Colonic mucosa (tissue), 4 donors: ENCODE data around the gene STAB2. TPM values are rescaled to one million over a fixed set of nuclear protein-coding genes. Genes with fewer than 3 reads are reported as not detected.

ENCODE experiments used
- DNase-seq: peaks from one replicate; pipeline ENCODE4 v3.0.0-alpha.2; 2020
- H3K27ac ChIP-seq: fragments of 200-600 bp; one replicate; pipeline ENCODE4 v1.8.0; 2021
- H3K27me3 ChIP-seq: fragments of 200-600 bp; one replicate; pipeline ENCODE4 v1.8.0; 2021
- H3K36me3 ChIP-seq: fragments of 200-600 bp; one replicate; pipeline ENCODE4 v1.8.0; 2021
- H3K4me1 ChIP-seq: fragments of 200-600 bp; one replicate; pipeline ENCODE4 v1.8.0; 2021; ENCODE audit warnings: mild to moderate bottlenecking
- H3K4me3 ChIP-seq: fragments of 200-600 bp; one replicate; pipeline ENCODE4 v1.8.0; 2021
- H3K9ac ChIP-seq, 2 donors: one replicate each; pipeline ENCODE4 v1.7.0; 2013; ENCODE audit warnings: control low read depth in 2 of 2, low read depth in 2 of 2, low read length in 2 of 2
- H3K9me3 ChIP-seq: fragments of 200-600 bp; one replicate; pipeline ENCODE4 v1.8.0; 2021
- CTCF ChIP-seq: fragments of 200-600 bp; IDR thresholded peaks from one replicate; pipeline ENCODE4 v1.8.0; 2022; ENCODE audit warnings: antibody characterized with exemption, mild to moderate bottlenecking
- intact Hi-C: fragments of 100-400 bp; cut with DNase I; formaldehyde crosslinking; loops from one replicate; pipeline ENCODE4 v1.14.1; 2022
- total RNA-seq, 2 donors: library from RNA; stranded (reverse); fragmentation: NEBNext Ultra II Directional in 1 of 2; extraction: Animal tissue kit (Norgen Biotek cat#: 25700) in 1 of 2; gene quantifications; one replicate each; pipeline ENCODE4 v1.2.1, GENCODE V29; 2021
- donor health status: healthy.
- donor health status: DM: no; HTN: no; CAD: no.
- donor health status: DM: no; HTN: no; CAD: no.

The STAB2 gene
- total RNA-seq, 2 donors from 2014 or later, result 0.56 to 1.0 TPM

DNA sequence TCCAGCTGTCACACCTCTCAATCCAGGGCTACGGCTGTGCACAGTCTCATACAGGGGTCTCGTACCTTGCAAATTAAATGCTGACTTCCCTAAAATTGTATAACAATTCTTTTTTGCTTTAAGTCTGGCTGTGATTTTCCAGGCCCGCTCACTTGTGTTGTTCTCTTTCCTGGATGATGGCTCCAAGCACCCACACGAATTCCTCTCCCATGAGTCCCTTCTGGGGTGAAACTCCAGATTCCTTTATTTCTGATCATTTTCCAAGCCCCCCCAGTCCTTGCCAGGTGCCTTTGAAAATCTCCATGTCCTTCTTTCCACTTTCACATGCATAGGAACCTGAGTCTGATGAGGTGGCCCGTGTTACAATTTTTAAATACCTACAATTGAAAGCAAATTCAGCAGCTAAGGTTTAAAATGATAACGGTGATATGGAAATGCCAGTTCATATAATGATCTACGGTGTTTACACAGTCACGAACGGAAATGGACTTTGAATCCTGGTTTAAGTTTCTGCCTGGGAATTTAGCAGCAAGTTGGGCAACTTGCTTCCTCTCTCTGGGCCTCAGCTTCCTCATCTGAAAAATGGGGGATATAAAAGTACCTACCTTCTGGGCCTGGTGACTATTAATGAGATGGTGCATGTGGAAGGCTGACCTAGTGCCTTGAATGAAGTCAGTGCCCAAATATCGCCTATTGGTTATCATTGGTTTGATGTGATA is 85.5 kb downstream of the STAB2 start:
- H3K4me3 ChIP-seq, result no peak overlapping the region
- H3K4me1 ChIP-seq, result peaks cover 12% of the 10 kb centered on the region
- intact Hi-C loops, result no loop called here
- H3K36me3 ChIP-seq, result no peaks in the 10 kb centered on the region
- no peaks in the 10 kb centered on the region for H3K27me3 ChIP-seq
- H3K27ac ChIP-seq, result peak overlapping the region; percentile 64
- no peaks in the 10 kb centered on the region for H3K9me3 ChIP-seq
- peak overlapping the region in 1 of 2 donors; percentile 27 for H3K9ac ChIP-seq
- no peak for TF ChIP-seq CTCF
- peak; percentile 60 for DNase-seq

DNA sequence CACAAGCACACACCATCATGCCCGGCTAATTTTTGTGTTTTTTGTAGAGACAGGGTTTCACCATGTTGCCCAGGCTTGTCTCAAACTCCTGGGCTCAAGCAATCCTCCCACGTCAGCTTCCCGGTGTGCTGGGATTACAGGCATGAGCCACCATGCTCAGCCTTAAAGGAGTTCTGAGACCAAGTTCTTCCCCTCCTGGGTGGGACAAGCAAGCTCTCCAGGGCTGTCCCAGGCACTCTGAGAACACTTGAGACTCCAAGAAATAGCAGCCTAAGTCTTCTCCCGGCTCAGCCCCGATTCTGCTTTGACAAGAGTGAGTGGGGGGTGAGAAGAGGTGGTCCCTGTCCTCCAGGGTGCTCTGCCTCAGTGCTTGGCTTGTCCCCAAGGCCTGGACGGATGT is 86.4 kb downstream of the STAB2 start:
- peak; percentile 36 for DNase-seq
- peak overlapping the region; percentile 64 for H3K27ac ChIP-seq
- no peaks in the 10 kb centered on the region for H3K27me3 ChIP-seq
- H3K36me3 ChIP-seq, result no peaks in the 10 kb centered on the region
- H3K4me3 ChIP-seq, result no peak overlapping the region
- peak overlapping the region in 1 of 2 donors; percentile 38 for H3K9ac ChIP-seq
- no peaks in the 10 kb centered on the region for H3K9me3 ChIP-seq
- H3K4me1 ChIP-seq, result peaks cover 12% of the 10 kb centered on the region
- TF ChIP-seq CTCF, result no peak
- intact Hi-C loops, result no loop called here

DNA sequence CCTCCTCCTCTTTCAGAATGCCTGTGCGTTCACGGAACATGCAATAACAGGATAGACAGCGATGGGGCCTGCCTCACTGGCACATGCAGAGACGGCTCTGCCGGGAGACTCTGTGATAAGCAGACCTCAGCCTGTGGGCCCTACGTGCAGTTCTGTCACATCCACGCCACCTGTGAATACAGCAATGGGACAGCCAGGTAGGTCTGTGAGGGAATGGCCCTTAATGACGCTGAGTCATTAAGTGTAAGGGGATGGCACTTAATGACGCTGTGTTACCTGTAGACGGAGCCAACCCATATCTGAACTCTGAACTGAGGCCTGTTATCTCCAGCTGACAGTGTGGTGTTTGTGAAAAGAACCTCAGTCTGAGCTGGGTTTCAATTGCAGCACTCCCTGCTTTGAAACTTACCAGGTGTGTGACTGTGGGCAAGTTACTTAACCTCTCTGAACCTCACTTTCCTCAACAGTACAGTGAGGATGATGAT is 86.9 kb downstream of the STAB2 start:
- Histone ChIP-seq H3K27ac (peak overlapping the region; percentile 64), H3K4me3 (no peak overlapping the region), H3K9ac (peak overlapping the region in 1 of 2 donors; percentile 38), H3K27me3 (no peaks in the 10 kb centered on the region), H3K9me3 (no peaks in the 10 kb centered on the region), H3K36me3 (no peaks in the 10 kb centered on the region), H3K4me1 (peaks cover 12% of the 10 kb centered on the region)
- DNase-seq, result peak; percentile 50
- intact Hi-C loops, result no loop called here
- no peak for TF ChIP-seq CTCF

DNA sequence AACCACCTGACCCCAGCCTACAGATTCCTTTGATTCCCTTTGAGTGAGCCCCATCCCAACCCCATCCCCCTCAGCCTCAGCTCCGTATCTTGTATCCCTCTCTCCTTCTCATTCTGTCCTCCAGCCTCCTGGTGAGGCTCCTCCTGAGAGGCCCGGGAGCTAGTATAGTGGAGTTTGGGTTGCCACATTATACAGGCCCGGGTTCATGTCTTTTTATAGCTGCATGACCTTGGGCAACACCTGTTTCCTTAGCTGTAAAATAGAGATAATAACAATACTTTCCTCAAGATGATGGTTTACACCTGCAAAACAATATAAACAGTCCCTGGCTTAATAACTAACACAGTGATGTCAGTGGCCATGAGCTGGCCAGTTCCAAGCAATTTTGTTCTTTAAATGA is 89.8 kb downstream of the STAB2 start:
- intact Hi-C loops, result no loop called here
- H3K36me3 ChIP-seq, result no peaks in the 10 kb centered on the region
- H3K9me3 ChIP-seq, result no peaks in the 10 kb centered on the region
- H3K9ac ChIP-seq, result peak overlapping the region in 1 of 2 donors; percentile 49
- peak; percentile 61 for DNase-seq
- TF ChIP-seq CTCF, result no peak
- no peak overlapping the region for H3K4me3 ChIP-seq
- no peaks in the 10 kb centered on the region for H3K27me3 ChIP-seq
- H3K27ac ChIP-seq, result peak overlapping the region; percentile 81
- peaks cover 21% of the 10 kb centered on the region for H3K4me1 ChIP-seq

- intact Hi-C loops, result no loop called here
Observed at GRCh38 chr12:103677341-103677740, 90.3 kb downstream of the STAB2 start.

More at GRCh38 chr12:103677341-103677740, 90.3 kb downstream of the STAB2 start:
- H3K4me3 ChIP-seq, result no peak overlapping the region
- H3K27me3 ChIP-seq, result no peaks in the 10 kb centered on the region
- H3K4me1 ChIP-seq, result peaks cover 21% of the 10 kb centered on the region
- peak overlapping the region in 1 of 2 donors; percentile 49 for H3K9ac ChIP-seq
- peak overlapping the region; percentile 81 for H3K27ac ChIP-seq
- H3K9me3 ChIP-seq, result no peaks in the 10 kb centered on the region
- DNase-seq, result peak; percentile 64
- no peak for TF ChIP-seq CTCF
- no peaks in the 10 kb centered on the region for H3K36me3 ChIP-seq
